ENCODE results near the gene CHKA. TPM values are rescaled to one million over a fixed set of nuclear protein-coding genes. Genes with fewer than 3 reads are reported as not detected.

CHKA gene
- total and polyA plus RNA-seq, 8 donors = 20.9 to 227 (median 101) TPM

- peaks cover 76 to 95% (median 81%) of the 10 kb centered on the region in 4 donors for H3K4me1 ChIP-seq
- TF ChIP-seq POLR2AphosphoS5 (IDR thresholded peaks at IDR 0.05) (peak in 1 of 3 donors; percentile 57), EP300 (IDR thresholded peaks at IDR 0.05) (no peak), POLR2A (IDR thresholded peaks at IDR 0.05) (no peak), CTCF (IDR thresholded peaks at IDR 0.05) (no peak)
- H3K9me3 ChIP-seq = no peaks in the 10 kb centered on the region
- peak overlapping the region; percentile 15 to 94 (median 86) for H3K27ac ChIP-seq
- H3K27me3 ChIP-seq = no peaks in the 10 kb centered on the region
- intact Hi-C loops (cut with DNase I; ENCODE audit: low total_unique reads) = no loop called here
- no peak overlapping the region for H3K4me3 ChIP-seq
- H3K36me3 ChIP-seq = no peaks in the 10 kb centered on the region
- DNase-seq = peak in 1 of 2 donors; percentile 87
- 45 to 63% (median 54%) methylated on average over 12 to 16 of the region's 16 CpGs for WGBS, 5 donors
Measured at GRCh38 chr11:68012843-68013610, 108.2 kb downstream of the CHKA start.

GRCh38 chr11:68012044-68012842 is 108.9 kb downstream of the CHKA start:
- no peak overlapping the region for H3K4me3 ChIP-seq
- peaks cover 75 to 90% (median 82%) of the 10 kb centered on the region in 4 donors for H3K4me1 ChIP-seq
- no peaks in the 10 kb centered on the region for H3K9me3 ChIP-seq
- peak in 1 of 2 donors; percentile 17 for DNase-seq
- H3K36me3 ChIP-seq = no peaks in the 10 kb centered on the region
- 57 to 79% (median 68%) methylated on average over 16 to 17 of the region's 17 CpGs for WGBS, 5 donors
- intact Hi-C loops (cut with DNase I; ENCODE audit: low total_unique reads) = no loop called here
- TF ChIP-seq POLR2AphosphoS5 (IDR thresholded peaks at IDR 0.05) = no peak
- no peak for TF ChIP-seq POLR2A (IDR thresholded peaks at IDR 0.05)
- TF ChIP-seq EP300 (IDR thresholded peaks at IDR 0.05) = no peak
- no peak for TF ChIP-seq CTCF (IDR thresholded peaks at IDR 0.05)
- H3K27me3 ChIP-seq = no peaks in the 10 kb centered on the region
- peak overlapping the region in 4 of 5 donors; percentile 86 to 94 (median 90) for H3K27ac ChIP-seq

GRCh38 chr11:68011051-68011943 is 109.9 kb downstream of the CHKA start:
- intact Hi-C loops (cut with DNase I; ENCODE audit: low total_unique reads) = no loop called here
- Histone ChIP-seq H3K27ac (peak overlapping the region; percentile 81 to 94 (median 88)), H3K9me3 (no peaks in the 10 kb centered on the region), H3K4me3 (peak overlapping the region; percentile 28 to 44 (median 38)), H3K27me3 (no peaks in the 10 kb centered on the region), H3K36me3 (no peaks in the 10 kb centered on the region), H3K4me1 (peaks cover 70 to 88% (median 80%) of the 10 kb centered on the region in 4 donors)
- DNase-seq = no peak
- WGBS, 5 donors = 72 to 81% (median 78%) methylated on average over 16 of the region's 16 CpGs
- no peak for TF ChIP-seq CTCF (IDR thresholded peaks at IDR 0.05)
- no peak for TF ChIP-seq POLR2AphosphoS5 (IDR thresholded peaks at IDR 0.05)
- TF ChIP-seq EP300 (IDR thresholded peaks at IDR 0.05) = no peak
- TF ChIP-seq POLR2A (IDR thresholded peaks at IDR 0.05) = no peak

Measured in stomach (tissue), 9 donors.